Inflammatory macrophage (primary cell): ENCODE results near the gene WDR88.
A peak's percentile ranks its signal among the peaks of the same experiment; 100 is the strongest.
"Not testable (repeated sequence)": the region's sequence is repeated elsewhere in the genome, so short reads cannot be mapped to it uniquely, and the experiment has no call there.

Experiments
- DNase-seq, 2 donors: peaks; one replicate each; pipeline ENCODE4 v3.0.0-alpha.2; 2020 to 2022

The WDR88 gene

DNA sequence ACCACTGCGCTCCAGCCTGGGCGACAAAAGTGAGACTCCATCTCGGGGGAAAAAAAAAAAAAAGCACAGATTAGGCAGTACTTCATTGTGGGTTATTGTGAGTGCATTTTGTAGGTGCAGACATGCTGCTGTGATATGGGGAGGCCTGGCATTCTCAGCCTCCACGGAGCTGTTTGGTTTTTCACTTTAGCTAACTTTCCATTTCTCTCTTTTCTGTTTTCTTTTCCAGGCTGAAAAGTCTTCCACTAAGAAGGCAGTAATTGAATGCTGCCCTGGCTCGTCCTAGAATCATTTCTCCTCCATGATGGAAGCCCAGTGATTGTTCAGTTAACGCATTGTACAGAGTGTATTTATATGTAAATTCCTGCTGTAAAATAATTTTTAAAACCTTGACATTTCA is 2.0 kb upstream of the WDR88 start:
- DNase-seq = no peak

DNA sequence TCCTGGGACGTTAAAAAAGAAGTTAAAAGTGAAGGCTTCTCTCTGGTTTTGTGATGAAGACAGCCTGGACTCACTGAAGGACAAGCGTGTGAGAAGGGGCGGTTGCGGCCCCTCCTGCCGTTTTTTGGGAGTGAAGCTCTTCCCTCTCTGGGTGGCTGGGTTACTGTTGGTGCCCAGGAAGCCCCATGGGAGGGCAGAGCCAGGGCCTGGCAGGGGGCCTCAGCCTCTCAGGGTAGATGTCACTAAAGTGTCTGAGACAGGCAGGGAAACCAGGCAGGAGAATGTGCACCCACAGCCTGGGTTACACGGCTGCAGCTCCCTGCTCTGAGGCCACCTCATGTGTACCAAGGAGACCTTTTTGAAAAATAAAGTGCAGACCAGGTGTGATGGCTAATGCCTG is 1.5 kb upstream of the WDR88 start:
- no peak for DNase-seq

- no peak for DNase-seq
Observed at GRCh38 chr19:33132425-33132824, 511 bp downstream of the WDR88 start.

- DNase-seq = no peak
Observed at GRCh38 chr19:33133438-33134031, 1.6 kb downstream of the WDR88 start.

GRCh38 chr19:33134571-33135041 is 2.7 kb downstream of the WDR88 start:
- peak in 1 of 2 donors; percentile 36 for DNase-seq

DNA sequence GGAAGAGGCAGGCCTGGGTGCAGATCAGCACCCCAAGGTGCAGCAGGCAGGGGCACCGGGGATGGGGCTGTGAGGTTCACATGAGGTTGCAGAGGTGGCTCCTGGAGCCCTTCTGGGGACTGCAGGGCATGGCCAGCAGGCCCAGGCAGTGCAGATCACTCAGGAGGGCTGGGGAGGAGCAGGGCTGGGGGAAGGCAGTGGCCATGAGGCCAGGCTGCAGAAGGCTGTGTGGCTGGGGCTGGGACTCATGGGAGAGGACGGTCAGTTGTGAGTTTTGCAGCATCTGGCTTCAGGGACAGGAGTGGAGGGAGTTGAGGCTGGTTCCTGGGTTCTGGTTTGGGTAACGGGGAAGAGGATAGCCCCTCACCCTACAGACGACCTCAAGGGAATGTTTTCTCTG is 7.3 kb downstream of the WDR88 start:
- DNase-seq = no peak

GRCh38 chr19:33143897-33144405 is 12.0 kb downstream of the WDR88 start:
- peak; percentile 64 to 75 for DNase-seq

DNA sequence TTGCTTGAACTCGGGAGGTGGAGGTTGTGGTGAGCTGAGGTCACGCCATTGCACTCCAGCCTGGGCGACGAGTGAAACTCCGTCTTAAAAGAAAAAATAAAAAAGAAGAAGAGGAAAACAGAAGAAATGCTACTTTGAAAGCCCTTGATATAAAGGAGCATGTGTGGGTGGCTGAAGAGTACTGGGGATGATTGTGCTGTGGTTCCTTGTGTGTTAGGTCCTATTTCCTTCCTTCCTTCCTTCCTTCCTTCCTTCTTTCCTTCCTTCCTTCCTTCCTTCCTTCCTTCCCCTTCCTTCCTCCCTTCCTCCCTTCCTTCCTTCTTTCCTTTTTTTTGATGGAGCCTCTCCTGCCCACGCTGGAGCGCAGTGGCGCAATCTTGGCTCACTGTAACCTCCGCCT is 14.3 kb downstream of the WDR88 start:
- no peak for DNase-seq

- DNase-seq = no peak
Observed at GRCh38 chr19:33147538-33147937, 15.6 kb downstream of the WDR88 start.

DNA sequence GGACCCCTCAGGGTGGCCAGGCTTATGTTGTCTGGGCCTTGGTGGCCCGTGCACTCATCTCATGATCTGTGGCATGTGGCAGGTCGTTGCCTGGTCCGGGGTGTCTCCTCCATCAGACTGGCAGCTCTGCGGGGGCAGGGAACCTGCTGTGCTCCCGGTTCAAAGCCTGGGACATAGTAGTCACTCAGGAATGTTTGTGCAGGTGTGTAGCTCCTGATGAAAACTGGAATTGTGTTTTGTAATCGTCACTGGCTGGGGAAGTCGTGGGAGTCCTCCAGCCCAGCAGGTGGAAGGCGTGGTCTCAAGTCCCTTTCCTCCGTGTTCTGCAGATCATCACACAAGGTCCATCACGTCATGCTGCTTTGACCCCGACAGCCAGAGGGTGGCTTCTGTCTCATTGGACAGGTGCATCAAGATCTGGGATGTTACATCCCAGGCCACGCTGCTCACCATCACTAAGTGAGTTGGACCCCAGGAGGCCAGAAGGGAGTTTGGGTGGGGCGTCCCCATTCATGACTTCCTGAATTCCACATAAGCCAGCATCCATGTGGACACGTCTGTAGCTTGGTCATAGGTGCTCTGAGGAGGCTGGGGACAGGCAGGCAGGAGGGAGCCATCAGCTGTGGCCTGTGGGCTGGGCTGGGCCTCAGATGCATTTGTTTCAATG is 19.1 kb downstream of the WDR88 start:
- DNase-seq = no peak

DNA sequence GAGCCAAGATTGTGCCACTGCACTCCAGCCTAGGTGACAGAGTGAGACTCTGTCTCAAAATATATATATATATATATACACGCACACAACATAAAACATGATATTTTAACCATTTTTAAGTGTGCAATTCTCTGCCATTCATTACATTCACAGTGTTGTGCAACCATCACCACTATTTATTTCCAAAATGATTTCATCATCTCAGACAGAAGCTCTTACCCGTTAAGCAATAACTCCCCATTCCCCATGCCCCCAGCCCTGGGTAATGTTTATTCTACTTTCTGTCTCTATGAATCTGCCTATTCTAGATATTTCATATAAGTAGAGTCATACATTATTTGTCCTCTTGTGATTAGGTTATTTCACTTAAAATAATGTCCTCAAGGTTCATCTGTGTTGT is 20.3 kb downstream of the WDR88 start:
- peak in 1 of 2 donors; percentile 73 for DNase-seq

GRCh38 chr19:33152625-33153024 is 20.7 kb downstream of the WDR88 start:
- DNase-seq = not testable (repeated sequence)

GRCh38 chr19:33154313-33154712 is 22.4 kb downstream of the WDR88 start:
- not testable (repeated sequence) for DNase-seq

DNA sequence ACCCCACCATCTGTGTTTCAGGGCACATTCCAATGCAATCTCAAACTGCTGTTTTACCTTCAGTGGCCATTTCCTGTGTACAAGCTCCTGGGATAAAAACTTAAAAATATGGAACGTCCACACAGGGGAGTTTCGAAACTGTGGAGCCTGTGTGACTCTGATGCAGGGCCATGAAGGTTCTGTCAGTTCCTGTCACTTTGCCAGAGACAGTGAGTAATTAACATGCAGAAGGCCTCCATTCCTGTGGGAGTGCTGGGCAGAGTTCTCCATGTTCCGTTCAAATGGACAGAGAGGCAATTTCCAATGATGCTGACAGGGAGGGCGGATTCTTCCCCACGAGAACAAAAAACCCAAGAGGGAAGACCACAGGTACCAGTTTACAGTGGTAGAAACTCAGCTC is 24.4 kb downstream of the WDR88 start:
- DNase-seq = peak; percentile 52 to 79

DNA sequence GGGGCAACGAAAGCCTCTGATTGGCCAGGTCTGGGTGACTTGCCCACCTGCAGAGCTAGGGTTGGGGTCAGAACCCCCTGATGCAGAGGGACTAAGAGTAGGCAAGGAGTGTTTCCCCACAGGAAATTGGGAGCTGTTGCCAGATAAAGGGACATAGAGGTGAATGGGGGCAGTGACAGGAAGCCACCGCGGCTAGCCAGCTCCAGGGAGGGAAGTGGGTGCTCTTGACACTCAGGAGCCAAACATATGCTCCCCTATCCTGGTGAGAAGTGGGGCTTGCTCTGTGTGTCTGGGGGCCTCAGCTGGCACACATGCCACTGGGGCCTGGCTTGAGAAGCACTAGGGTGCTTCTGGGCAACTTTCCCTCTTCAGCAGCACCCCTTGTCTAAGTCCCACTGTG is 26.0 kb downstream of the WDR88 start:
- peak in 1 of 2 donors; percentile 18 for DNase-seq

- DNase-seq = no peak
Observed at GRCh38 chr19:33158365-33158764, 26.5 kb downstream of the WDR88 start.

- DNase-seq = no peak
Observed at GRCh38 chr19:33159149-33159548, 27.2 kb downstream of the WDR88 start.

GRCh38 chr19:33159893-33160292 is 28.0 kb downstream of the WDR88 start:
- no peak for DNase-seq

GRCh38 chr19:33161201-33161600 is 29.3 kb downstream of the WDR88 start:
- no peak for DNase-seq

DNA sequence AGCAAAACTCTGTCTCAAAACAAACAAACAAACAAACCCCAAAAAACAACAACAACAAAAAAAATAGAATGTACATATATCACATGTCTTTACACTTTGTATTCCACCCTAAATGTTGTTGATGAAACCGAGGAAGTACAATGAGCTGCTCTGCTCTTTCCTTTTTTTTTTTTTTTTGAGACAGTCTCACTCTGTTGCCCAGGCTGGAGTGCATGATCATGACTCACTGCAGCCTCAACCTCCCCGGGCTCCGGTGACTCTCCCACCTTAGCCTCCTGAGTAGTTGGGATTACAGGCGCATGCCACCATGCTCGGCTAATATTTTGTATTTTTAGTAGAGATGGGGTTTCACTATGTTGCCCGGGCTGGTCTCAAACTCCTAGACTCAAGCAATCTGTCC is 31.6 kb downstream of the WDR88 start:
- peak; percentile 35 to 62 for DNase-seq

DNA sequence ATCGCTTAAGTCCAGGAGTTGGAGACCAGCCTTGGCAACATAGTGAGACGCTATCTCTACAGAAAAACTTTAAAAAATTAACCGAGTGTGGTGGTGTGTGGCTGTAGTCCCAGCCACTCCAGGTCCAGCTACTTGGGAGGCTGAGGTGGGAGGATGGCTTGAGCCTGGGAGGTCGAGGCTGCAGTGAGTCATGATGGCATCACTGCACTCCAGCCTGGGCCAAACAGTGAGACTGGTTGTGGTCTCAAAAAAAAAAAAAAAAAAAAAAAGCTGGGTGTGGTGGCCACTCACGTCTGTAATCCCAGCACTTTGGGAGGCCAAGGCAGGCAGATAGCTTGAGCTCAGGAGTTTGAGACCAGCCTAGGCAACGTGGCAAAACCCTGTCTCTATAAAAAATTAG is 34.1 kb downstream of the WDR88 start:
- not testable (repeated sequence) for DNase-seq

- no peak for DNase-seq
Observed at GRCh38 chr19:33167438-33167837, 35.5 kb downstream of the WDR88 start.

GRCh38 chr19:33168528-33168927 is 36.6 kb downstream of the WDR88 start:
- DNase-seq = no peak

- DNase-seq = no peak
Observed at GRCh38 chr19:33171222-33171795, 39.4 kb downstream of the WDR88 start.
